COLO829 (cell line): ENCODE results near the gene STON2.
"Not testable (repeated sequence)": the region's sequence is repeated elsewhere in the genome, so short reads cannot be mapped to it uniquely, and the experiment has no call there.

ENCODE experiments used
- DNase-seq: peaks from one replicate; pipeline ENCODE4 v3.0.0; 2012; ENCODE audit warnings: low spot score

Gene STON2

GRCh38 chr14:81380009-81380408 lies 20.1 kb downstream of the STON2 start:
- DNase-seq, result not testable (repeated sequence)

- no peak for DNase-seq
These were observed 28.3 kb downstream of the STON2 start for GRCh38 chr14:81371802-81372201.

GRCh38 chr14:81367563-81367962 lies 32.6 kb downstream of the STON2 start:
- DNase-seq, result no peak

GRCh38 chr14:81366884-81367283 lies 33.2 kb downstream of the STON2 start:
- DNase-seq, result no peak

GRCh38 chr14:81366214-81366613 lies 33.9 kb downstream of the STON2 start:
- DNase-seq, result no peak

- no peak for DNase-seq
These were observed 36.3 kb downstream of the STON2 start for GRCh38 chr14:81363746-81364378.

GRCh38 chr14:81353691-81354323 lies 46.3 kb downstream of the STON2 start:
- no peak for DNase-seq

- no peak for DNase-seq
These were observed 47.7 kb downstream of the STON2 start for GRCh38 chr14:81352413-81352812.

GRCh38 chr14:81351205-81351604 lies 48.9 kb downstream of the STON2 start:
- DNase-seq, result no peak

- no peak for DNase-seq
These were observed 49.6 kb downstream of the STON2 start for GRCh38 chr14:81350344-81351130.

GRCh38 chr14:81348061-81348460 lies 52.1 kb downstream of the STON2 start:
- DNase-seq, result no peak

GRCh38 chr14:81345781-81346180 lies 54.3 kb downstream of the STON2 start:
- DNase-seq, result no peak

GRCh38 chr14:81344481-81345160 lies 55.5 kb downstream of the STON2 start:
- DNase-seq, result no peak

GRCh38 chr14:81343701-81344100 lies 56.4 kb downstream of the STON2 start:
- no peak for DNase-seq

- DNase-seq, result no peak
These were observed 57.1 kb downstream of the STON2 start for GRCh38 chr14:81342850-81343580.

- DNase-seq, result no peak
These were observed 58.3 kb downstream of the STON2 start for GRCh38 chr14:81341781-81342180.

- DNase-seq, result no peak
These were observed 58.8 kb downstream of the STON2 start for GRCh38 chr14:81341370-81341769.

GRCh38 chr14:81340201-81340600 lies 59.9 kb downstream of the STON2 start:
- no peak for DNase-seq

- DNase-seq, result no peak
These were observed 63.1 kb downstream of the STON2 start for GRCh38 chr14:81337073-81337472.

- DNase-seq, result no peak
These were observed 64.1 kb downstream of the STON2 start for GRCh38 chr14:81336009-81336408.

- DNase-seq, result no peak
These were observed 67.4 kb downstream of the STON2 start for GRCh38 chr14:81332725-81333124.
